Islet precursor cell (in vitro differentiated cells): Measurements from ENCODE around the gene SYT3.
"Not testable (repeated sequence)": the region's sequence is repeated elsewhere in the genome, so short reads cannot be mapped to it uniquely, and the experiment has no call there.

Experiments used
- DNase-seq: peaks from one replicate; pipeline ENCODE4 v3.0.0-alpha.2; 2018

SYT3 gene

GRCh38 chr19:50601407-50602088, 38.1 kb downstream of the SYT3 start:
- peak; percentile 4 for DNase-seq

GRCh38 chr19:50599427-50599826, 40.3 kb downstream of the SYT3 start:
- DNase-seq, result peak; percentile 39

- DNase-seq, result no peak
Measured at GRCh38 chr19:50590191-50590590, 49.5 kb downstream of the SYT3 start.

- DNase-seq, result not testable (repeated sequence)
Measured at GRCh38 chr19:50581795-50582660, 57.7 kb downstream of the SYT3 start.

GRCh38 chr19:50580970-50581634, 58.6 kb downstream of the SYT3 start:
- DNase-seq, result peak; percentile 76

DNA sequence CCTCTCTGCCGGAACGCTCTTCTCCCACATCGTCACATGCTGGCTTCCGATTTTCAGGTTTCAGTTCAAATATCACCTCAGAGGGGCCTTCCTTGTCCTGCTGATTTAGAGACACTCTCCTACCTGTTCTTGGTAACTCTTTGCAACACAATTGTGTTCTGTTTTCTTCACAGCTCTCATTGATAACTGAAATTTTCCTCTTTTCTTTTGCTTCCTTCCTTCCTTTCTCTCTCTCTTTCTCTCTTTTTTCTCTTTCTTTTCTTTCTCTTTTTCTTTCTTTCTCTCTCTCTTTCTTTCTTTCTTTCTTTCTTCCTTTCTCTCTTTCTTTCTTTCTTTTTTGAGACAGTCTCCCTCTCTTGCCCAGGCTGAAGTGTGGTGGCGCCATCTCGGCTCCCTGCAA, 59.4 kb downstream of the SYT3 start:
- DNase-seq, result no peak

GRCh38 chr19:50576769-50577168, 62.9 kb downstream of the SYT3 start:
- not testable (repeated sequence) for DNase-seq

GRCh38 chr19:50573741-50574461, 65.8 kb downstream of the SYT3 start:
- no peak for DNase-seq
